GM19455 (cell line): ENCODE measurements around the gene FAM167B.

Experiments used
- ATAC-seq: cut with Tn5 transposase; IDR thresholded peaks from one replicate; pipeline ENCODE4 v1.9.1; 2021; ENCODE audit not compliant: unreplicated experiment

Gene FAM167B

DNA sequence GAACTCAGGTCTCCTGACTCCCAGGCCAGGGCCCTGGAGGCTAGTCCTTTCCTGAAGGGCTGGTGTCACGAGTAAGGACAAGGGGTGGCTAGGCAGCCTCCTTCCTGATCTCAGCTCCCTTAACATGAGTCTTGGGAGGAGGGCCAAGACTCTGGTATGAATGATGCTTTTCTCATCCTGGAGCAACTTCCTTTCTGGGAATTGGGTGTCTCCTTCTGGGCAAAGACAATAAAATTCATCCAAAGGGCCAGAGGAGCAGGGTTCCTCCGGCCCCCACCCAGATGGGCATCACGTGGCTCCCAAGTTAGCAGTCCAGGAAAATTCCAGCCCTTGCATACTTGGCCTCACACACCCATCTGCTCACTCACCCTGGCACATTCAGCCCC lies at the start of gene FAM167B:
Gene FAM167B (plus strand): TSS at position 335 of the 386 bp plus-strand sequence. CDS start 200 bp downstream, outside the sequence.
- ATAC-seq: no peak

DNA sequence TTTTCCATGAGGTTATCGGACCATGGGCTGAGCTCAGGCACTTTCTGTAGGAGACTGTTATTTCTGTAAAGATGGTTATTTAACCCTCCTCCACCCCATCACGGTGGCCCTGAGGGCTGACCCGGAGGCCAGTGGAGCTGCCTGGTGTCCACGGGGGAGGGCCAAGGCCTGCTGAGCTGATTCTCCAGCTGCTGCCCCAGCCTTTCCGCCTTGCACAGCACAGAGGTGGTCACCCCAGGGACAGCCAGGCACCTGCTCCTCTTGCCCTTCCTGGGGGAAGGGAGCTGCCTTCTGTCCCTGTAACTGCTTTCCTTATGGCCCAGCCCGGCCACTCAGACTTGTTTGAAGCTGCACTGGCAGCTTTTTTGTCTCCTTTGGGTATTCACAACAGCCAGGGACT lies 49.2 kb upstream of the FAM167B start:
- no peak for ATAC-seq

- no peak for ATAC-seq
These were observed 48.6 kb upstream of the FAM167B start for GRCh38 chr1:32198237-32199042.

DNA sequence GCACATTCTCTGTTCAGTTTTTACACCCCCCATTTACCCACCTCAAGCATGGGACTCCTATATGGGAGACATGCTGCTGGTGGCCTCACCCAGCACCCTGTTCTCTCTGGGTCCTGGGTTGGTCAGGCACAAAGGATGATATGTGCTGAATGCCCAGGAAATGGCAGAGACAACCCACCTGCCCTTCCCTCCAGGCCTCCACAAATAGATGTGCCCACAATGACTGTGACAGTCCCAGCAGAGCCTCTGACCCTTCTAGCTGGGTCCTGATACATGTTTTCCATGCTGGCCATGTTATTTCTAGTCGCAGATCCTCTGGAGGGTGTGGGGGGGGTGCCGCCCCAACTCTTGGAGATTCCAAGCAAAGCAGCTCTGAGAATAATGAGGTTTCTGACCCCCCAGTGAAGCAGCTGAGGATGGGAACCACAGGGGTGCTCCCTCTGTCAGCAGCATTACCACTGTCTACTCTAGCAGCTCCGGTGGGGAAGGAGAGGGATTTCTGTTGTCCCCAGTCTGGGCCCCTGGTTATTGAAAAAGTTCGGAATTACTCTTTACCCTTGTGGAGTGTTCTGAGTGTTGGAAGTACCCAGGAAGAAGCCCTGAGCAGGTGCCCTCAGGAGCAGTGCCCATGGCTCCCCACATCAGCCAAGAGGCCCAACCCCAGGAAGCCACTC lies 47.8 kb upstream of the FAM167B start:
- ATAC-seq: no peak

DNA sequence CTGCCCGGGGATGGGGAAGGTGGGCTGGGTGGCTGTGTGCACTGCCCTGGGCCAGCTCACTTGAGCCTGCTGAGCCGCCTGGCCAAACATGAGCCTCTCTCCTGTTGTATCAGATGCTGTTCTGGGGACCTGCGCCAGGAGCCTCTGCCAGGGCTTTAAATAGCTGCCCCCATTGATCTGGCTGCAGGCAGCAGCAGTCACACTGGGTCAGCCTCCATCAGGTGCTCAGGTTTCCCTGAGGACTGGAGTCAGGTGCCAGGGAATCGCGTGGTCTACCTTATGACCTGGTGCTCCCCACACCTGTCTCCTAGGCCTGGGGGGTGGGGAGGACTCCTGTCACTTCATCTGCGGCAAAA lies 47.3 kb upstream of the FAM167B start:
- ATAC-seq: no peak

DNA sequence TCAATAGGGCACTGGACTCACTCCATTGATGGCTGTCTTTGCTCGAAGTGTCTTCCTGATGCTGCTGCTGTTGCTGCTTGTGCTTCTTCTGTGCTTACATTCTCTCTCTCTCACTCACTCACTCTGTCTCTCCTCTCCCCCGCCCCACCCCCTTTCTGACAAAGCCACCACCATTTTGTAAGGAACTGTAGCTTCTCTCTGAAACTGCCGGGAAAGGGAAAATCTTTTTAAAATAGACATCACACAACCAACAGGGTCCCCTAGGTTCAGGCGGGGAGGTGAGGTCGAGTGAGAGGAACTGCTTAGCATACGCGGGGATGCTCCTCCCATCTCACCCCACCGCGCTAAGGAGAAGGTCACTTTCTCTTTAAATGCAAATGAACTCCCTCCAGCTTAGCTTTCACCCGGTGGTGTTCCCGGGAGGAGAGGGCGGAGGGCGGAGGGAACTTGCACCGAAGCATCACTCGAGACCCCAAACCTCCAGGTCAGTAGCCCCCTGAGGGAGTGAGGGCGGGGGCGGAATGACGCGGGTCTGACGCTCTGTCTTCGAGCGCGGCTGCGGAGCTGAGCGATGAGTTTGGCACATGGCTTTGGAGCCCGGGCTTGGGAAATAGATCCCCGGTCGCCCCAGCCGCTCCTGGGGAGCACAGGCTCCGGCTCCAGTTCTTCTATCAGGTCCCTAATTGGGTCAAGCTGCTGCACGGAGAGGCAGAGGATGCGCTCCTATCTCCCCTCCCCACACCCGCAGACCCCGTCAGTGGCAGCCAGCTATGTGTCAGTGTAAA lies 46.6 kb upstream of the FAM167B start, which contains the start of gene CCDC28B:
Gene CCDC28B (plus strand): TSS at position 370 of the 785 bp plus-strand sequence. CDS start 1,341 bp downstream, outside the sequence.
- no peak for ATAC-seq

DNA sequence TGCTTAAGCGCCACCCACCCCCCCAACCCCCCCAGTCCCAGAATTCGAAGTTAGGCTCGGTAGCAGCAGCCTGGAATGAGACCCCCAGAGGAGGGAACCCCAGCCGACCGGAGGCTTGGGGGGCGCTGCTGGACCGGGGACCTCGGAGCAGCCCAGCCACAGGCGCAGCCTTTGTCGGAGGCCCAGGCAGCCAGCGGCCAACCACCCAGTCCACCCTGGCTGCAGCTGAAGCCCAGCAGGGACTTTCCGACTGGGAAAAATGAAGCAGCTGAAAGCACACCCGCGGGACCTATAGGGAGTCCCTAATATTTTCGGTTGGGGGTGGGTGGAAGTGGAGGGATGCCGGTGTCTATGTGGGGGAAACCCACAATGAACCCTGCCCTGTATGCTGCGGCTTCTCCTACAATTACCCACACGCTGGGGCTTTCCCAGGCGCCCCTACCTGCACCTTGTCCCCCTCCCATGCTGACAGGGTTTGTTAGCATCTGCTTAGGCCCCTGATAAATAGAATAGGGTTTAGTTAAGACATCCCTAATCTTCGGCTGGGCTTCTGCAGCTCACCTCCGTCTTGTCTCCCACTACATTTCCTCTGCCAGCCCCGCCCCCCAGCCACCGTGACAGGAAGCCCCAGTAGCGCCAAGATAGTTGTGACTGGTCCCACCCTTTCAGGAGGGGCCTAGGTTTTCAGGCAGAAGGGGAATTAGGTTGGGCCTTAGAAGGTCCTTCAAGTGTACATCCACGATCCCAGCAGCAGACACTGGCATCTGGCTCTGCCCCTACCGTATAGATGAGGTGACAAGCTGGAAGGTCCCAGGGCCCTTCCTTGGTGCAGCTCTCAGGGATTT lies 45.8 kb upstream of the FAM167B start:
- ATAC-seq: no peak

- ATAC-seq: no peak
These were observed 42.1 kb upstream of the FAM167B start for GRCh38 chr1:32204943-32205361.

- no peak for ATAC-seq
These were observed 41.3 kb upstream of the FAM167B start, which contains the start of gene IQCC for GRCh38 chr1:32205401-32206370. IQCC (plus strand) TSS chr1:32205671; CDS start chr1:32205682, 11 bp downstream.

GRCh38 chr1:32208469-32208868 lies 38.6 kb upstream of the FAM167B start:
- ATAC-seq: no peak

- ATAC-seq: no peak
These were observed 38.1 kb upstream of the FAM167B start, which contains the start of gene DCDC2B for GRCh38 chr1:32208891-32209328. DCDC2B (plus strand) TSS chr1:32209089; CDS start chr1:32209094, 5 bp downstream.

DNA sequence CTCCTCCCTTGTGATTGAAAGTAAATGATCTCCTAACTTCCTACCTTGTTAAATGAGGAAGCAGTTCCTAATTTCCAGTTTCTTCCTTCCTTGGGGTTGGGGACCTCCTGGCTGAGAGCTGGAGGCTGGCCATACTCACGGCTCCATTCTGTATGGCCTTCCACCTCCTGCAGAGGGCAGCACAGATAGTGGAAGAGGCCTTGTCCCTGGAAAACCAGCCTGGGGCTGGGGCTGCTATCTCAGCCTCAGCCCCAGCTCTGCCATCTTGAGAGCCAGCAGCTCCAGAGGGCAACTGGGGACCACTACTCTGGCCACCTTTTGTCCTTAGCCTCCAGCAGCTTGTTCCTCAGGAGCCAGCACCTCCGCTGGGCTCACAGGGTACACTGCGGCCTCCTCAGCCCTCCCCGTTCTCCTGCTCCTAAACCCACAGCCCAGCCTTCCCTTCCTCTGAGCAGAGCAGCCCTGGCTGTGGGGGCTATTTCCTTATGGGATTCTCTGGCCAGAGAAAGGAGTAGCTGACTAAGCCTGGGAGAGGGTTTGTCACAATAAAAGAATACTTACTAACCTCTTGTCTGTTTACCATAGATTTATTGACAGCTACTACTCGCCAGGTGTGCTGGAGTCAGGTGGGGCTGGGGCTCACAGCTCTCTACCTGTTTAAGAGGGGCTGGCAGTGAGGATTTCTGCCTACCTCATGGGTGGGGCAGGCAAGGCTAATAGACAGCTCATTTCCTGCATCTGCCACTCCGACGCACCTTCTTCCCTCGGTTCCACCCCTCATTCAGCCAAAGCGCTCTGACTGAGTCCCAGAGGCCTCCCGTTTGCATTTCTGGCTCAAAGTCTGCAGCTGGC lies 31.2 kb upstream of the FAM167B start:
- no peak for ATAC-seq

- ATAC-seq: no peak
These were observed 30.5 kb upstream of the FAM167B start for GRCh38 chr1:32216566-32216965.

GRCh38 chr1:32219022-32219421 lies 28.0 kb upstream of the FAM167B start:
- no peak for ATAC-seq

GRCh38 chr1:32220746-32221580 lies 26.1 kb upstream of the FAM167B start:
- ATAC-seq: no peak

DNA sequence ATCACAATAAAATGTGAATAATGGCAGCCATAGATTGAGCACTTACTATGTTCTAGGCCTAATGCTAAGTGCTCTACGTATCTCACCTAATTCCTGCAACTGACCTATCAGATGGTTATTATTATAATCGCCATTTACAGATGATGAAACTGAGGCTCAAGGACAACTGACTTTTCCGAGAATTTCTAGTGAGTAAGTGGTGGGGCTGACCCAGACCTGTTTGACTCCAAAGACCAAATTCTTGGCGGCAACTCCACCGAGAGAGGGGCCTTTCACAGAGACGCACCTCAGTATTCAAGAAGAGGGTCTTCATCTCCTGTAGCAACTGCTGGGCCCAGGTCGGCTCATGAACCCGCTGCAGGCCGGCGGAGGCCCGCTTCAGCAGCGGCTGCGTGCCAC lies 25.4 kb upstream of the FAM167B start:
- no peak for ATAC-seq

GRCh38 chr1:32221980-32222755 lies 24.9 kb upstream of the FAM167B start, which contains the start of the genes EIF3I and TMEM234:
EIF3I (plus strand) TSS chr1:32222407; CDS start chr1:32222442, 35 bp downstream.
TMEM234 (minus strand) TSS chr1:32222353; CDS start chr1:32222322, 31 bp downstream.
- ATAC-seq: peak; percentile 92
